Lung (tissue), 12 donors: ENCODE results near the gene SCAMP1. TPM values are rescaled to one million over a fixed set of nuclear protein-coding genes. Genes with fewer than 3 reads are reported as not detected.

Experiments used
- ATAC-seq: fragments of 200-7000 bp; cut with Tn5 transposase; one replicate; pipeline ENCODE4 v1.9.1; 2020; ENCODE audit warnings: moderate number of reproducible peaks; ENCODE audit not compliant: insufficient read depth, low FRiP score
- DNase-seq, 3 donors: peaks; one replicate each; pipeline ENCODE4 v3.0.0-alpha.2; 2013 to 2017
- H3K27ac ChIP-seq, 2 donors: one replicate each; pipeline ENCODE4 v1.5.1; 2013; ENCODE audit warnings: mild to moderate bottlenecking in 2 of 2, moderate library complexity in 2 of 2, control low read depth in 1 of 2, inconsistent platforms in 1 of 2, low read depth in 1 of 2, low read length in 1 of 2
- H3K27me3 ChIP-seq, 3 donors: one replicate each; pipeline ENCODE4 v1.5.1; 2013; ENCODE audit warnings: low read length in 2 of 3; ENCODE audit not compliant: control insufficient read depth in 3 of 3, insufficient read depth in 3 of 3
- H3K36me3 ChIP-seq, 4 donors: one replicate each; pipeline ENCODE4 v1.5.1; 2013; ENCODE audit warnings: low read length in 4 of 4, mild to moderate bottlenecking in 1 of 4, moderate library complexity in 1 of 4; ENCODE audit not compliant: control insufficient read depth in 4 of 4, insufficient read depth in 4 of 4
- H3K4me1 ChIP-seq, 5 donors: one replicate each; pipeline ENCODE4 v1.5.1; 2013; ENCODE audit warnings: low read length in 5 of 5, mild to moderate bottlenecking in 2 of 5, moderate library complexity in 1 of 5; ENCODE audit not compliant: control insufficient read depth in 5 of 5, insufficient read depth in 5 of 5
- H3K4me3 ChIP-seq: one replicate; pipeline ENCODE4 v1.5.1; 2013; ENCODE audit warnings: mild to moderate bottlenecking, control low read depth, moderate library complexity
- H3K9ac ChIP-seq, 2 donors: one replicate each; pipeline ENCODE4 v1.5.1; 2013; ENCODE audit warnings: low read length in 2 of 2, control low read depth in 1 of 2; ENCODE audit not compliant: insufficient read depth in 1 of 2
- H3K9me3 ChIP-seq, 4 donors: one replicate each; pipeline ENCODE4 v1.5.1; 2013; ENCODE audit warnings: low read length in 3 of 4, mild to moderate bottlenecking in 1 of 4, moderate library complexity in 1 of 4; ENCODE audit not compliant: control insufficient read depth in 4 of 4, insufficient read depth in 3 of 4
- WGBS, 2 donors: extraction: QIAGEN DNeasy Blood & Tissue Kit; methylation state at CpG; one replicate each; pipeline ENCODE4 v1.1.7; 2013; 5-methylcytosine and 5-hydroxymethylcytosine counted together
- polyA plus RNA-seq, 2 donors: library from polyadenylated mRNA; stranded (reverse); fragments of 200-250 nt; gene quantifications; one replicate each; pipeline ENCODE4 v1.2.1, GENCODE V29; 2013
- total RNA-seq, 2 donors: library from RNA; depleted of rRNA in 1 of 2; stranded (reverse); fragments of >200 nt in 1 of 2; gene quantifications; one replicate each; pipeline ENCODE4 v1.2.1, GENCODE V29; 2014 to 2021
- TF ChIP-seq, protein P1 (sequence below): IDR thresholded peaks from 2 replicates; pipeline ENCODE4 v1.5.1; 2012; ENCODE audit warnings: mild to moderate bottlenecking; ENCODE audit errors: control extremely low read depth, extremely low read depth
- donor health status: control.
- donor health status: control.
- donor health status: Bipolar disorder and iron deficiency.
- donor health status: healthy.
- donor health status: DM: yes; HTN: yes; CAD: no.

The SCAMP1 gene
- total and polyA plus RNA-seq, 4 donors: 7.7 to 45.8 (median 16.9) TPM

DNA sequence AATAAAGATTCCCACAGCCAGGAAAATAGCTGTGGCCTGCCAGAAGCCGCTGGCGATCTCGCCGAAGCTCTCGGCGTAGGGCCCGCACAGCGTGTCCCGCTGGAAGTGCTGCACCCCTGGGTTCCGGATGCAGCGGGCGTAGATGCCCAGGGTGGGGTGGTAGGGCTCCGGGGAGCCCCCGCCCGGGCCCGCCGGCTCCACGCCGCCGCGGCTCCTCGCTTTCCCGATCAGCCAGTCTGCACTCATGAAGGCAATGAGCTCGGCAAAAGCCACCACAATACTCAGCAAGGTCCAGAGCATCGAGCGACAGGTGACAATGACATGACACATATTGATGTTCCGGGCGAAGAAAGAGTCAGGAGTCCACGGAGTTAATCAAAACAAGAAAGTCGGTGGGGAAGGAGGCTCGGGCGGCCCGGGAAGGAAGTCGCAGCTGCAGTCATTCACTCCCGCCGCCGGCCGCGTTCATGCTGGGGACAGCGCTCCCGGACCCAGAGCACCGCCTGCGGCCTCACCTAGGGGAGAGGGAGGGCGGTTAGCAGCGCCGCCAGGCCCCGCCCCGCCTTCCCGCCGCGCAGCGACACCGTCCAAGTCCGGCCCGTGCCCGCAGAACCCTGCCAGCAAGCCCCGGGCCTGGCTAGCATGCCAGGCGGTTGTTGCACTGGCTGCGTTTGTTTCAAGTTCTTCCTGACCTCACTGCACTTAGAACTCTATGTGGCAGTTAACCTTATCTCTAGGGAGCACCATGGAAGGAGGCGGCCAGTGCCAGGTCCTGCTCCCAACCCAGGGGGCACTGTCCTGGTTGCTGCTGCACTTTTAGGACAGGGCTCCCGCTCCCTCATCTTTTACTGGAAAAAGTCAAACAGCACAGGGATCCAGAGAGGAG, 149.7 kb downstream of the SCAMP1 start:
- DNase-seq (peak; percentile 70 to 73 (median 72)), ATAC-seq (peak; percentile 86)
- Histone ChIP-seq H3K27me3 (no peaks in the 10 kb centered on the region), H3K9me3 (no peaks in the 10 kb centered on the region), H3K4me1 (peaks cover 4 to 65% (median 40%) of the 10 kb centered on the region in 5 donors), H3K27ac (peak overlapping the region; percentile 51 to 62), H3K4me3 (peak overlapping the region; percentile 47), H3K9ac (peak overlapping the region; percentile 2 to 37), H3K36me3 (no peaks in the 10 kb centered on the region)
- 3% methylated on average over 55 to 61 of the region's 61 CpGs for WGBS, 2 donors
- TF ChIP-seq, protein P1, sequence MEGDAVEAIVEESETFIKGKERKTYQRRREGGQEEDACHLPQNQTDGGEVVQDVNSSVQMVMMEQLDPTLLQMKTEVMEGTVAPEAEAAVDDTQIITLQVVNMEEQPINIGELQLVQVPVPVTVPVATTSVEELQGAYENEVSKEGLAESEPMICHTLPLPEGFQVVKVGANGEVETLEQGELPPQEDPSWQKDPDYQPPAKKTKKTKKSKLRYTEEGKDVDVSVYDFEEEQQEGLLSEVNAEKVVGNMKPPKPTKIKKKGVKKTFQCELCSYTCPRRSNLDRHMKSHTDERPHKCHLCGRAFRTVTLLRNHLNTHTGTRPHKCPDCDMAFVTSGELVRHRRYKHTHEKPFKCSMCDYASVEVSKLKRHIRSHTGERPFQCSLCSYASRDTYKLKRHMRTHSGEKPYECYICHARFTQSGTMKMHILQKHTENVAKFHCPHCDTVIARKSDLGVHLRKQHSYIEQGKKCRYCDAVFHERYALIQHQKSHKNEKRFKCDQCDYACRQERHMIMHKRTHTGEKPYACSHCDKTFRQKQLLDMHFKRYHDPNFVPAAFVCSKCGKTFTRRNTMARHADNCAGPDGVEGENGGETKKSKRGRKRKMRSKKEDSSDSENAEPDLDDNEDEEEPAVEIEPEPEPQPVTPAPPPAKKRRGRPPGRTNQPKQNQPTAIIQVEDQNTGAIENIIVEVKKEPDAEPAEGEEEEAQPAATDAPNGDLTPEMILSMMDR: no peak

DNA sequence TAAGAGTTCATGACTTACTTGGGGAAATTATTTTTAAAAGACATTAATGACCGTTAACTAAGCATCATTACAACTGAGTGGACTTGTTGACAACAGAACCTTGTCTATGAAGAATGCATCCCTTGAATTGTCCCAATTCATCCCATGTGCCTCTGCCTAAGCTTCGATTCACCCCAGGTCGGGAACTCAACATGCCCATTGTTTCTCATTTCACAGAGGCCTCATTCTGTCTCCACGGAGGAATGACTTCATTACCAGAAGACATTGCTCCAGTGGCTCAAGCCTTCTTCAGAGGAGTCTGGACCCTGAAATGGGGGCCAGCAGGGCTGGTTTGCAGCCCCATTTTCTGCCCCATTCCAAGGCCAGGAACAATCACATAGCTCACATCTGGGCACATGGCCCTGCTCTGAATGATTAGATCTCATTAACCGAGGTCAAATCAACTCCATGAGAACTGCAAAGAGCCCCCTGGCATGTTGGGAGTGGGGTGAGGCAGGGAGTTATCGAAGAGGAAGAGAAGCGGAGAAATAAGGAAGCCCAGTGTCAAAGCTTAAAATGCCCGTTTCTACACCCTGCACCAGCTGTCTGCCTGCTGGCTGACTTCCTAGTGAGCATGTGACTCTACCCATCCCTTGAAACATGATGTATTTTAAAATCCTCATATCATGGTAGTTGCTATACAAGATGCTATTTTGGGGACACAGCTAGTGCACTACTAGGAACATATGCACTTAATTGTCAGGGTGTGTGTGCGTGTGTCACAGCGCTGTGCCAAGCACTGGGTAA, 150.9 kb downstream of the SCAMP1 start:
- DNase-seq (peak in 2 of 3 donors; percentile 46 to 47), ATAC-seq (no peak)
- Histone ChIP-seq H3K27ac (peak overlapping the region in 1 of 2 donors; percentile 64), H3K9ac (no peak overlapping the region), H3K9me3 (no peaks in the 10 kb centered on the region), H3K4me1 (peaks cover 0 to 56% (median 29%) of the 10 kb centered on the region in 5 donors), H3K36me3 (no peaks in the 10 kb centered on the region), H3K27me3 (no peaks in the 10 kb centered on the region), H3K4me3 (no peak overlapping the region)
- TF ChIP-seq, protein P1: no peak
- 52 to 73% methylated on average over 10 of the region's 10 CpGs for WGBS, 2 donors

DNA sequence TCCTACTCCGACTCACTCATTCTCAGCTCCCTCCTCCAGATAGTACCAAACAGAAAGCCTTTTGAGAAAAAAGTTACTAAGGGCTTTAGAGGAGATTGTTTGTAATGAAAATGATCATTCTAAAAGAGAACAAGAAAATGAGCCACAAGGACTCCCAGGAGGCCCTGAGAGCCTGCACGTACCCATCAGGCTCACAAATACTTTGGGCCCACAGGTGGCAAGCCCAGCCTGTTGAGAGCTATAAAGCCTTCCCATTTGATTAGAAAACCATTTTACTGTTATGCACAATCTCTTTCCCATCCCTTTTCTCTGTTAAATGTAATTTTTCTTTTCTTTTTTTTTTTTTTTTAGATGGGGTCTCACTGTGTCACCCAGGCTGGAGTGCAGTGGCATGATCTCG, 152.0 kb downstream of the SCAMP1 start:
- Histone ChIP-seq H3K27me3 (no peaks in the 10 kb centered on the region), H3K9ac (no peak overlapping the region), H3K4me1 (peaks cover 0 to 45% (median 24%) of the 10 kb centered on the region in 5 donors), H3K27ac (no peak overlapping the region), H3K9me3 (no peaks in the 10 kb centered on the region), H3K36me3 (no peaks in the 10 kb centered on the region), H3K4me3 (no peak overlapping the region)
- TF ChIP-seq, protein P1: no peak
- 96 to 97% methylated on average over 3 of the region's 3 CpGs for WGBS, 2 donors
- DNase-seq: no peak
- ATAC-seq: no peak
